Measurements from ENCODE around the gene PELI2.

- TF ChIP-seq JUND (IDR thresholded peaks at IDR 0.05) (no peak), POLR2A (IDR thresholded peaks at IDR 0.05; ENCODE audit: borderline replicate concordance, extremely low read depth, insufficient read depth, insufficient read length) (no peak), EZH2phosphoT487 (IDR thresholded peaks at IDR 0.05; ENCODE audit: borderline replicate concordance) (no peak), SP1 (IDR thresholded peaks at IDR 0.05; ENCODE audit: low read depth) (no peak)
Measured at GRCh38 chr14:56131004-56131864, 13.0 kb downstream of the PELI2 start.
